WERI-Rb-1 (cell line): ENCODE results near the gene SHROOM4.

ENCODE experiments used
- DNase-seq: peaks from one replicate; pipeline ENCODE4 v3.0.0-alpha.2; 2020
- H3K27ac ChIP-seq: fragments of 250-450 bp; sonication (Bioruptor Pico); 2 replicates; pipeline ENCODE4 v1.5.1; 2020; ENCODE audit warnings: mild to moderate bottlenecking, moderate library complexity
- H3K27me3 ChIP-seq: fragments of 250-450 bp; sonication (Bioruptor Pico); 2 replicates; pipeline ENCODE4 v1.5.1; 2021; ENCODE audit warnings: mild to moderate bottlenecking, low read depth, moderate library complexity; ENCODE audit not compliant: insufficient read depth, severe bottlenecking
- H3K36me3 ChIP-seq: fragments of 250-450 bp; sonication (Bioruptor Pico); 2 replicates; pipeline ENCODE4 v1.5.1; 2020; ENCODE audit warnings: mild to moderate bottlenecking, moderate library complexity
- H3K4me3 ChIP-seq: 2 replicates; pipeline ENCODE4 v1.5.1; 2011; ENCODE audit warnings: low read depth, mild to moderate bottlenecking, control low read depth, low read length
- H3K9me3 ChIP-seq: fragments of 250-450 bp; sonication (Bioruptor Pico); 2 replicates; pipeline ENCODE4 v1.5.1; 2021; ENCODE audit warnings: mild to moderate bottlenecking, moderate library complexity; ENCODE audit not compliant: severe bottlenecking
- TF ChIP-seq, protein P1 (sequence below): IDR thresholded peaks from 2 replicates; pipeline ENCODE4 v1.5.1; 2011; ENCODE audit warnings: low read depth, mild to moderate bottlenecking, control low read depth, inconsistent platforms, low read length

The SHROOM4 gene

DNA sequence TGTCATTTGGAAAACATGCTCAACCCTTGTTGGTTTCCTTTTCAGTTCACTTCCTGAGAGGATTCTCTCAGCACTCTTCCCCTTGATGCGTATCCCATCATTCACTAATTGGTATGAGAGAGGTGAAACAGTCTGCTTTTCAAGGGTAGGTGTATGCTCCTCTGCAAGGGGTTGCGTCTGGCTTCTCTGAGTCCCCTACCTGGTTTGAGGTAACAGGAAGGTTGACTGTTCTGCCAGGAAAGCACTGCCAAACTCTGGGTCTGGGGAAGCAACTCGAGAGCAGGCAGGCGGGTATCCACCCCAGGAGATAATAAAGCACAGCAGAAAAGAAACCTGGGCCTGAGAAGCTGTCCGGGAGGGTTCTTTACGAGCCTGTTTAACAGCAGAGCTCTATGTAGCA lies 101.2 kb downstream of the SHROOM4 start:
- Histone ChIP-seq H3K36me3 (no peaks in the 10 kb centered on the region), H3K9me3 (no peaks in the 10 kb centered on the region), H3K4me3 (no peak overlapping the region), H3K27me3 (peaks cover 41% of the 10 kb centered on the region), H3K27ac (no peak overlapping the region)
- TF ChIP-seq, protein P1, sequence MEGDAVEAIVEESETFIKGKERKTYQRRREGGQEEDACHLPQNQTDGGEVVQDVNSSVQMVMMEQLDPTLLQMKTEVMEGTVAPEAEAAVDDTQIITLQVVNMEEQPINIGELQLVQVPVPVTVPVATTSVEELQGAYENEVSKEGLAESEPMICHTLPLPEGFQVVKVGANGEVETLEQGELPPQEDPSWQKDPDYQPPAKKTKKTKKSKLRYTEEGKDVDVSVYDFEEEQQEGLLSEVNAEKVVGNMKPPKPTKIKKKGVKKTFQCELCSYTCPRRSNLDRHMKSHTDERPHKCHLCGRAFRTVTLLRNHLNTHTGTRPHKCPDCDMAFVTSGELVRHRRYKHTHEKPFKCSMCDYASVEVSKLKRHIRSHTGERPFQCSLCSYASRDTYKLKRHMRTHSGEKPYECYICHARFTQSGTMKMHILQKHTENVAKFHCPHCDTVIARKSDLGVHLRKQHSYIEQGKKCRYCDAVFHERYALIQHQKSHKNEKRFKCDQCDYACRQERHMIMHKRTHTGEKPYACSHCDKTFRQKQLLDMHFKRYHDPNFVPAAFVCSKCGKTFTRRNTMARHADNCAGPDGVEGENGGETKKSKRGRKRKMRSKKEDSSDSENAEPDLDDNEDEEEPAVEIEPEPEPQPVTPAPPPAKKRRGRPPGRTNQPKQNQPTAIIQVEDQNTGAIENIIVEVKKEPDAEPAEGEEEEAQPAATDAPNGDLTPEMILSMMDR, result no peak
- no peak for DNase-seq

DNA sequence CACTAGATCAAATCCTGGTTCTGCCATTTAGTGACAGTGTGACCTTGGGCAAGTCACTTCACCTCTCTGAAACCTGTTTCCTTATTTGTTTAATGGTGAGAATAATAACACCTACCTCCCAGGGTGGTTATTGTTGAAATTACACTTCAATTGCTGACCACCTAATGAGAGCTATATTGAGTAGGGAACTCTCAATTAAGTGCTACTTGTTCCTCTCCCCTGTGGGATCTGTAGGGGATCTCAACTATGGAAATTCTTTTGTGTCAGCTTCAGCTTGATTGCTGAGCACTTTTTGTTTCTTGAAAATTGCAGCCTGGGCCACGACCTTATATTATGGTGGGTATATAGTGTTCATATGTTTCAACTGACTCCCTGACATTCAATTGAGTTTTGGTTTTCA lies 102.1 kb downstream of the SHROOM4 start:
- Histone ChIP-seq H3K9me3 (no peaks in the 10 kb centered on the region), H3K27me3 (peaks cover 41% of the 10 kb centered on the region), H3K36me3 (no peaks in the 10 kb centered on the region), H3K4me3 (no peak overlapping the region), H3K27ac (no peak overlapping the region)
- TF ChIP-seq, protein P1, result no peak
- no peak for DNase-seq

DNA sequence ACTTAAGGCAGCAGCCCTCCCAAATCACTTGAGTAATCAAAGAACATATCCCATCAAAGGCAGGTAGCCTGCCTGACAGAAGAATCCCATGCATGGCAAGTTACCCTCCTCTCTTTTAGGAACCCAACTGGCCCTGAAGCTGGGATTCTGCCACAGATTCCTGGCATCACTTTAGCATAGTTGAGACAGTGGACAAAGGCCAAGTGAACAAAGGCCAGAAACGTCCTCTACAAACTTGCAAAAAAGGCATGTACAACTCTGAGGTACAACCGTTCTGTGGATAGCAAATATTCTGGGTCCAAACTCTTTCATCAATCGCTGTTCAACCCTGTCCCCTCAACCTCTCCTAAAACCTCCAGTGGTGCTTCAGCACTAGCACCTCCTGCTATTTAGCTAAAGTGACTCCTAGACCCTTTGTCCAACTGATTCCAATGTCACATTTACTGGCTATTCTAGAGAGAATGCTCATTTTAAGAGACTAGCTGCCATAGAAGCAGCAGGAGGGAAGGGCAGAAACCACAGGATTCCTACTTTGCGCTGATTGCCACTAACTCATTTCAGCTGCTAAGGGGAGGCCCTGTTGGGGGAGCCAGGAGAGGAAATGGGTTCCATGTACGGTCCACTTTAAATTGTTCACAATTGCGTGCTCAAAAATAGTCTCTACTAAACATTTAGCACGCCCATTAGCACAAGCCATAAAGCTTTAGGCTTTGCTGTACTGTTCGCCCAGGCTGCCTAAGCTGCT lies 105.9 kb downstream of the SHROOM4 start:
- TF ChIP-seq, protein P1, result no peak
- no peaks in the 10 kb centered on the region for H3K9me3 ChIP-seq
- H3K27me3 ChIP-seq, result peaks cover 43% of the 10 kb centered on the region
- no peak for DNase-seq
- no peaks in the 10 kb centered on the region for H3K36me3 ChIP-seq
- no peak overlapping the region for H3K27ac ChIP-seq
- no peak overlapping the region for H3K4me3 ChIP-seq

DNA sequence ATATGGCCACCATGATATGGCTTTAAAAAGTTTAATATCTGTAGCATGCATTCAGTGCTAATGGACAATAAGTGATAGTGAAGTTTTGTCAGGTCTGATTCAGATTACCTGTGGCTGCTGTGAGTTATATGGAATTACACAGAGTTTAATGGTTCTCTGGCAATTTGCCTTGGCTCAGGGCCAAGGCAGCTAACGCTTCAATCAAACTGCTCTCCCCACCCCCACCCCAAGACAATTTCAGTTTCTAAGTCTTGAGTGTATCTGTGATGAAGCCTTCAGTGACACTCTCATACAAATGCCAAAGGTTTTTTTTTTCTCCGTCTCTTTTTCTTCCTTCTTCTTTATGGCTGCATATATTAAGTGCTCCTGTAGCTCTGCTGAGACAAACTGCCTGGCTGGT lies 106.6 kb downstream of the SHROOM4 start:
- DNase-seq, result no peak

DNA sequence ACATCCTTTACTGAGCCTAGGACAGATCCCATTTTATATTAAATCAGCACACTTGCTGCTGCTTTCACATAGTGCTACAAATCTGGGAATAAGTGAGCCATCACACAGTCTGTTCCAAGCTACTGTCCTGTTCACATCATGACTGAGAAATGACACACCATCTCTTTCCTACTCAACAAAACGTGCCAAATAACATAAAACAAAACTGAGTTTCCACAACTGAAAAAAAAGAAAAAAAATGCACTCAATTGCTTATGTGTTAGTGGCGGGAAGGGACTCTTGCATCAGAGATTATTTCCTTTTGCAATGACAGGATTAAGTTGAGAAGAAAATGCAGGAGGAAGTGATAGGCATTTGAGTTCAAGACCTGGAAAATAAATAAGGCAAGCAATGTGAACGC lies 109.0 kb downstream of the SHROOM4 start:
- Histone ChIP-seq H3K36me3 (no peaks in the 10 kb centered on the region), H3K9me3 (no peaks in the 10 kb centered on the region), H3K27me3 (peaks cover 26% of the 10 kb centered on the region), H3K4me3 (no peak overlapping the region), H3K27ac (no peak overlapping the region)
- no peak for DNase-seq
- TF ChIP-seq, protein P1, result no peak

More for the DNA sequence above, 106.6 kb downstream of the SHROOM4 start:
- peaks cover 40% of the 10 kb centered on the region for H3K27me3 ChIP-seq
- no peaks in the 10 kb centered on the region for H3K36me3 ChIP-seq
- no peak overlapping the region for H3K4me3 ChIP-seq
- H3K9me3 ChIP-seq, result no peaks in the 10 kb centered on the region
- no peak overlapping the region for H3K27ac ChIP-seq
- TF ChIP-seq, protein P1, result no peak

DNA sequence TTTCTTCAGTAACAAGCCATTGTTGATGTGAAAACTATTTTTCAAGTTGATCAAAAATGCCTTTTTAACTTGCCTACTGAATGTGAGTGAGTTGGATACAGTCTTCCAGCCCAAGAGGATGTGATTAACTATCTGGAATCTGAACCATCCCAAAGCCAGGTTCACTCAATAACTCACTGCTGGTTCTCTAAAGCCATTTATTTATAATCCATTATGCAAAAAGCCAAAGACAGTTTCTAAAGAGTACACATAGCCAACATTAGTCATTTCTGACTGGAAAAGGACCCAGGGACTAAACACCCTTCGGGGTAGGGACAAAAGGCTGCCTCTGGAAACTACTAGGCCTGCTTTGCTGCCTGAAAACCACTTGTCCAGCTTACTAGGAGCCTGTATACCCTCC lies 109.6 kb downstream of the SHROOM4 start:
- peaks cover 29% of the 10 kb centered on the region for H3K27me3 ChIP-seq
- no peak overlapping the region for H3K27ac ChIP-seq
- TF ChIP-seq, protein P1, result no peak
- no peak for DNase-seq
- H3K9me3 ChIP-seq, result no peaks in the 10 kb centered on the region
- no peak overlapping the region for H3K4me3 ChIP-seq
- H3K36me3 ChIP-seq, result no peaks in the 10 kb centered on the region
